Uterus (tissue), 2 donors: ENCODE results near the gene RIOK2.

Source experiments
- POLR2A ChIP-seq, 2 donors: fragments of 450-650 bp; IDR thresholded peaks; one replicate each; pipeline ENCODE4 v1.6.1; 2016; ENCODE audit warnings: antibody characterized with exemption in 2 of 2, mild to moderate bottlenecking in 1 of 2, moderate library complexity in 1 of 2
- TF ChIP-seq, protein P1 (sequence below), 4 experiments: fragments of 200-600 bp in 2 of 4; fragments of 450-650 bp in 2 of 4; sonication (generic) in 2 of 4; IDR thresholded peaks; one replicate each; pipeline ENCODE4 v1.5.1; 2016 to 2019; ENCODE audit warnings: antibody characterized with exemption in 4 of 4, mild to moderate bottlenecking in 2 of 4, moderate library complexity in 1 of 4

DNA sequence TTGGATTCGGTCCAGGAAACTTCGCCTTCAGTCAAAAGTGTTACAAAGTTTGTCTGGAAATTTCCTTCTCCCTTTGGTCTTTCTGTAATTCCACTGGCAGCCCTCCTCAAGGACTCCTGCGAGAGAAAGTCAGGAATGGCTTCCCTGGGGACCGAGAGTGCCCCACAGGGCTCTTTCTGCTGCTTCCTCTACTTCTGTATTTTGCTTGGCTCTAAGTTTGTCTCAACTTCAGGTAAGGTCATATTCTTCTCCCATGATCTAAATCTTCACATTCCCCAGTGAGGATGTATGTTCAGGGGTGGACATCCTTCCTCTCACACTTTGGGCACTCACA is 10.3 kb upstream of the RIOK2 start:
- TF ChIP-seq, protein P1, sequence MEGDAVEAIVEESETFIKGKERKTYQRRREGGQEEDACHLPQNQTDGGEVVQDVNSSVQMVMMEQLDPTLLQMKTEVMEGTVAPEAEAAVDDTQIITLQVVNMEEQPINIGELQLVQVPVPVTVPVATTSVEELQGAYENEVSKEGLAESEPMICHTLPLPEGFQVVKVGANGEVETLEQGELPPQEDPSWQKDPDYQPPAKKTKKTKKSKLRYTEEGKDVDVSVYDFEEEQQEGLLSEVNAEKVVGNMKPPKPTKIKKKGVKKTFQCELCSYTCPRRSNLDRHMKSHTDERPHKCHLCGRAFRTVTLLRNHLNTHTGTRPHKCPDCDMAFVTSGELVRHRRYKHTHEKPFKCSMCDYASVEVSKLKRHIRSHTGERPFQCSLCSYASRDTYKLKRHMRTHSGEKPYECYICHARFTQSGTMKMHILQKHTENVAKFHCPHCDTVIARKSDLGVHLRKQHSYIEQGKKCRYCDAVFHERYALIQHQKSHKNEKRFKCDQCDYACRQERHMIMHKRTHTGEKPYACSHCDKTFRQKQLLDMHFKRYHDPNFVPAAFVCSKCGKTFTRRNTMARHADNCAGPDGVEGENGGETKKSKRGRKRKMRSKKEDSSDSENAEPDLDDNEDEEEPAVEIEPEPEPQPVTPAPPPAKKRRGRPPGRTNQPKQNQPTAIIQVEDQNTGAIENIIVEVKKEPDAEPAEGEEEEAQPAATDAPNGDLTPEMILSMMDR (IDR thresholded peaks at IDR 0.05) = no peak
- no peak for TF ChIP-seq POLR2A (IDR thresholded peaks at IDR 0.05)
